Measurements from ENCODE around the gene SLC7A1.
"Not testable (repeated sequence)": the region's sequence is repeated elsewhere in the genome, so short reads cannot be mapped to it uniquely, and the experiment has no call there.

The SLC7A1 gene

GRCh38 chr13:29595380-29596063 is at the start of gene SLC7A1:
SLC7A1 (minus strand) TSS chr13:29595688; CDS start chr13:29536188, 59,500 bp downstream.
- Histone ChIP-seq H3K4me2 (ENCODE audit: low read length) (peak within 1 kb of the TSS; percentile 90), H3K4me3 (ENCODE audit: low read depth, low read length, poor library complexity, severe bottlenecking) (peak within 1 kb of the TSS; percentile 95), H3F3A (ENCODE audit: insufficient read depth, low read length) (no peaks in the 10 kb centered on the region), H3K9ac (ENCODE audit: low read length) (peak within 1 kb of the TSS; percentile 94), H3K79me2 (ENCODE audit: insufficient read depth, low read length) (peaks cover 47% of the 10 kb centered on the region), H2AFZ (ENCODE audit: low read length) (no peak within 1 kb of the TSS), H3K9me3 (ENCODE audit: low read length) (no peaks in the 10 kb centered on the region), H3K4me1 (ENCODE audit: insufficient read depth, low read length, severe bottlenecking) (peaks cover 37% of the 10 kb centered on the region), H3K27ac (ENCODE audit: low read depth, low read length, poor library complexity, severe bottlenecking) (peak within 1 kb of the TSS; percentile 59), H4K20me1 (ENCODE audit: insufficient read depth, low read length) (no peaks in the 10 kb centered on the region), H3K27me3 (ENCODE audit: insufficient read depth, low read length) (no peaks in the 10 kb centered on the region), H3K9me2 (ENCODE audit: low read depth, low read length) (no peaks in the 10 kb centered on the region), H3K36me3 (ENCODE audit: insufficient read depth, low read length) (peaks cover 18% of the 10 kb centered on the region; the same call in 1 of the 2 replicates)
- TF ChIP-seq CTCF (IDR thresholded peaks at IDR 0.05; ENCODE audit: low read length) (no peak), EZH2 (IDR thresholded peaks at IDR 0.05; ENCODE audit: borderline replicate concordance, low read length) (no peak)

GRCh38 chr13:29640665-29641064 is 45.2 kb upstream of the SLC7A1 start:
- no peak overlapping the region for H3K4me3 ChIP-seq (ENCODE audit: low read depth, low read length, poor library complexity, severe bottlenecking)
- H3K79me2 ChIP-seq (ENCODE audit: insufficient read depth, low read length) = no peaks in the 10 kb centered on the region
- TF ChIP-seq CTCF (IDR thresholded peaks at IDR 0.05; ENCODE audit: low read length) = no peak
- no peak for TF ChIP-seq EZH2 (IDR thresholded peaks at IDR 0.05; ENCODE audit: borderline replicate concordance, low read length)
- H4K20me1 ChIP-seq (ENCODE audit: insufficient read depth, low read length) = no peaks in the 10 kb centered on the region
- no peaks in the 10 kb centered on the region for H3K9me3 ChIP-seq (ENCODE audit: low read length)
- no peak overlapping the region for H3K9ac ChIP-seq (ENCODE audit: low read length)
- no peaks in the 10 kb centered on the region for H3K36me3 ChIP-seq (ENCODE audit: insufficient read depth, low read length)
- no peak overlapping the region for H3K4me2 ChIP-seq (ENCODE audit: low read length)
- no peak overlapping the region for H3K27ac ChIP-seq (ENCODE audit: low read depth, low read length, poor library complexity, severe bottlenecking)
- H3F3A ChIP-seq (ENCODE audit: insufficient read depth, low read length) = no peaks in the 10 kb centered on the region
- no peaks in the 10 kb centered on the region for H3K27me3 ChIP-seq (ENCODE audit: insufficient read depth, low read length)
- no peaks in the 10 kb centered on the region for H3K4me1 ChIP-seq (ENCODE audit: insufficient read depth, low read length, severe bottlenecking)
- H2AFZ ChIP-seq (ENCODE audit: low read length) = no peak overlapping the region
- H3K9me2 ChIP-seq (ENCODE audit: low read depth, low read length) = no peaks in the 10 kb centered on the region

GRCh38 chr13:29636831-29637230 is 41.3 kb upstream of the SLC7A1 start:
- not testable (repeated sequence) for H3K9me3 ChIP-seq (ENCODE audit: low read length); H3K9ac ChIP-seq (ENCODE audit: low read length); H3K79me2 ChIP-seq (ENCODE audit: insufficient read depth, low read length); H3K4me2 ChIP-seq (ENCODE audit: low read length); H3K9me2 ChIP-seq (ENCODE audit: low read depth, low read length); H2AFZ ChIP-seq (ENCODE audit: low read length); H3K27ac ChIP-seq (ENCODE audit: low read depth, low read length, poor library complexity, severe bottlenecking); H3K36me3 ChIP-seq (ENCODE audit: insufficient read depth, low read length); H3K4me1 ChIP-seq (ENCODE audit: insufficient read depth, low read length, severe bottlenecking); H3F3A ChIP-seq (ENCODE audit: insufficient read depth, low read length); H3K27me3 ChIP-seq (ENCODE audit: insufficient read depth, low read length); H4K20me1 ChIP-seq (ENCODE audit: insufficient read depth, low read length); H3K4me3 ChIP-seq (ENCODE audit: low read depth, low read length, poor library complexity, severe bottlenecking)

- Histone ChIP-seq H3K79me2 (ENCODE audit: insufficient read depth, low read length) (no peaks in the 10 kb centered on the region), H3K27ac (ENCODE audit: low read depth, low read length, poor library complexity, severe bottlenecking) (no peak overlapping the region), H3K36me3 (ENCODE audit: insufficient read depth, low read length) (no peaks in the 10 kb centered on the region), H3K27me3 (ENCODE audit: insufficient read depth, low read length) (no peaks in the 10 kb centered on the region), H4K20me1 (ENCODE audit: insufficient read depth, low read length) (no peaks in the 10 kb centered on the region), H3K4me1 (ENCODE audit: insufficient read depth, low read length, severe bottlenecking) (no peaks in the 10 kb centered on the region), H3K4me2 (ENCODE audit: low read length) (no peak overlapping the region), H3K9me2 (ENCODE audit: low read depth, low read length) (no peaks in the 10 kb centered on the region), H3K9me3 (ENCODE audit: low read length) (no peaks in the 10 kb centered on the region), H3F3A (ENCODE audit: insufficient read depth, low read length) (no peaks in the 10 kb centered on the region), H3K4me3 (ENCODE audit: low read depth, low read length, poor library complexity, severe bottlenecking) (no peak overlapping the region), H3K9ac (ENCODE audit: low read length) (no peak overlapping the region), H2AFZ (ENCODE audit: low read length) (no peak overlapping the region)
- TF ChIP-seq CTCF (IDR thresholded peaks at IDR 0.05; ENCODE audit: low read length) (no peak), EZH2 (IDR thresholded peaks at IDR 0.05; ENCODE audit: borderline replicate concordance, low read length) (no peak)
Measured at GRCh38 chr13:29624997-29625396, 29.5 kb upstream of the SLC7A1 start.
